DMS114 treated with DMSO at 0.1 percent for 48 hours (cell line): Measurements from ENCODE around the gene LAMA5.

Experiments
- DNase-seq: peaks from one replicate; lab custom pipeline; 2025; ENCODE audit not compliant: unreplicated experiment; lab: John Stamatoyannopoulos, UW

LAMA5 gene

GRCh38 chr20:62404112-62404665 lies 37.1 kb upstream of the LAMA5 start:
- DNase-seq: no peak

- no peak for DNase-seq
These were observed 36.2 kb upstream of the LAMA5 start for GRCh38 chr20:62403331-62403730.

DNA sequence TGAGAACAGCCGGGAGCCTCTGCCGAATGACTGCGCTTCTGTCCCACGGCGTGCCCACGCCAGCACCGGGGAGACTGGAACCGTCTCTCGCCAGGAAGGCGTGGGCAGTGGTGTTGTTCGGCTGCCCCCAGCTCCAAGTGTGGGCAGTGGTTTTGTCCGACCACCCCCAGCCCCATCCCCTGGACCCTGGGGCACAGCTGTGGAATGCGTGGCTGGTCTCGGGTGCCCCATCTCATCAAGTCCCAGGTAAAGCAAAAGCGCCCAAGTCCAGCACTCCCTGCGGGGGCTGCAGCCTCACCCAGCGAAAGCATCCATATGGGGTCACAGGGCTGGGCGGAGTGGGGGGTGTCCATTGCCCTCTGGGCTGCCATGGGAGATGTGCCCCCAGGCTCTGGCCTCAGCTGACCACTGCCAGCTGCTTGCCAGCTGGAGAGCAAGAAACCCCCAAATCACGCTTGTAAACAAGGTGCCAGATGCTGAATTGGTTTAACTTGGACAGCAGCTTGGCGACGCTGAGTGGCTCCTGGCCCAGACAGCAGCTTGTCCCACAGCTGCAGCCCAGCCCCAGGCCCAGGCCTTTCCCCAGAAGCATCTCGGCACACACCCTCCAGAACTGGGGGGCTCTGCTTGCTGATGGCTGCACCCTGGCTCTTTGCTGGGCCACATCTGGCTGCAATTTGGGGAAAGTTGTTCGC lies 35.5 kb upstream of the LAMA5 start:
- DNase-seq: no peak

GRCh38 chr20:62401331-62401779 lies 34.2 kb upstream of the LAMA5 start:
- DNase-seq: no peak

DNA sequence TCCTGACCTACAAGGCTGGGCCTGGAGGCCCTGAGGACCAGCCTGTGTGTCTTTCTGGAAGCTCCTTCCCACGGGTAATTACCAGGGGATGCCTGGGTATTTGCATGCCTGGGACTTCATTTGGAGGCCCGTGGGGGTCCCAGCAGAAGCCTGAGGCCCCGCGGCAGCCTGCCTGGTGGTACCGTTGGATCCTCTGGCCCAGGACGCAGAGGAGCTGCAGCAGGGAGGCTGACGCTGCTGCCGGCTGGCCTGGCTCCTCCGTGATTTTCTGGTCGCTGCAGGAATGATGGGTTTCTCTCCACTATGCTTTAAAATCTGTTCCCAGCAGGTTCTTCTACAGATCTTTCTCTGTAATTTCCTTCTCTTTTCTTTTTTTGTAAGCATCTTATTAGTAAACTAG lies 33.4 kb upstream of the LAMA5 start:
- DNase-seq: no peak

DNA sequence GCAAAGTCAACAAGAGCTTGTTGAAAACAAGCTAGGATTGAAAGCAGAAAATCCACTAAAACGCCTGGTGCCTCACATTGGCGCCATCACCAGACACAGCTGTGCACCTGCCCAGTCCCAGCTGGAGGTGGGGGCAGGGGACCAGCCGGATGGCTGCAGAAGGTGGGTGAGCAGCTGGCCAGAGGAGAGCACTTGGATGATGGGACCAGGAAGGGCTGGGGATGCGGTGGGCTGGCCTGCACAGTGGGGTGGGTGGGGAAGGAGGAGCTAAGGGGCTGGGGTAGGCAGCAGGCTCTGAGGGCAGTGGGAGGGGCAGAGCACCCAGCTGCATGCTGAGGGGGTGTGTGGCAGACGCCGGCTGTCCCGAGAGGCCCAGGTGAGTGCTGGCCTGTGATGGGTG lies 32.9 kb upstream of the LAMA5 start:
- DNase-seq: no peak

DNA sequence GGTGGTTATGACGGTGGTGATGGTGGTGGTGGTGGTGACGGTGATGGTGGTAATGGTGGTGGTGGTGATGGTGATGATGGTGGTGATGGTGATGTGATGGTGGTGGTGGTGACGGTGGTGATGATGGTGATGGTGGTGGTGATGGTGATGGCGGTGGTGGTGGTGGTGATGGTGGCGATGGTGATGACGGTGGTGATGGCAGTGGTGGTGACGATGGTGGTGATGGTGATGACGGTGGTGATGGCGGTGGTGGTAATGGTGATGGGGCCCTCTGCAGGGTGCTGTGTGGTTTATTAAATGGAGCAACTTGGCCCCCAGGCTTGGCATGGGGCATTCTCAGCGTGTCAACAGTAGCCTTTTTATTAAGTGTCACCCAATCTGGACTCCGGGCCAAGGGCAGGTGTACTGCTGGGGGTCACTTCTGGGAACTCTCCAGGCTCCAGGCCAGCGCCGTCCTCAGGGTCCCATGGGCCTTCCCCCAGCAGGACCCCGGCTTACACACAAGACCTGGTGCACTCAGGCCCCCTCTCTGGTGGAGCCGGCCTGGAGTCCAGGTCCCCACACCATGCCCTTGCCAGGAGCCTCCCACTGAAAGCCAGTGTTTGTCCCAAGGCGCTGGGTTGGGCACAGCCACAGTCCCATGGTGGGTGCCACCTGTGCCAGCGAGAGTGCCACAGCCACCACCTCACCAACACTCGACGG lies 31.2 kb upstream of the LAMA5 start:
- DNase-seq: no peak

DNA sequence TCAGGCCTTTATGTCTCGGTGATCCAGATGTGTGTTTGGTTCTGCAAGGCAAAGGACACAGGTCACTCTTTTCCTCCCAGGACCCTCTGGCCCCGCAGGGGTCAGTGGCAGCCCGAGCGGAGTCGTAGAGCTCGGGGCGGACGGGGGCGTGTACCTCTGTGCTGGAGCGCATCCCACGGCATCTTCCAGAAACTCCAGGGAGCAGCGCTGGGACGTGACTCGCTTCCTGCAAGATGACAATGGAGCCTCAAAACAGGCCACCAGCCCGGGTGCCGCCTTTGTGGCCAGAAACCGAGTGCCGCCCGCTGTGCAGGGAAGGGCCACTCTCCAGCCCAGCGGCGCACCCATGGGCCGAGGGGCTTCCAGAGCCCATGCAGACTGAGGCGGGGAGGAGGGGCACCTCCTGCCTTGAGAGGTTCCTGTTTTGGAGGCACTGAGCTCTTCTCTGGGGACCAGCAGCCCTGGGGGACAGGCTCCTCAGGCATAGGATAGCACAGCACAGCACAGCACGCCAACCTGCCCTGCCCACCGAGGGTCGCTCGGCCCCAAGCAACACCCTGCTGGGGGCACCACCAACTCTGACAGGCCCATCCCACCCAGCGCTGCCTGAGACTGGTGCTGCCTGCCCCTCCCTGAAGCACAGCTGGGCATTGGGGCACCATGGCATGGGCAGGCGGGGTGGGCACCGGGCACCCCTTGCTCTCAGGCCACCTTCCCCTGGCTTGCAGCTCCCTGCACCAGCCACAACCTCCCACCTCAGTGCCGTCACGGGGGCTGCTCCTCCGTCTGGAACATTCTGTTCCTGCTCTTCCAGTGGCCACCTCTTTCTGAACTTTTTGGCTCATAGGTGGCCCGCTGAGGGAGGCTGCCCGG lies 29.5 kb upstream of the LAMA5 start:
- DNase-seq: no peak

DNA sequence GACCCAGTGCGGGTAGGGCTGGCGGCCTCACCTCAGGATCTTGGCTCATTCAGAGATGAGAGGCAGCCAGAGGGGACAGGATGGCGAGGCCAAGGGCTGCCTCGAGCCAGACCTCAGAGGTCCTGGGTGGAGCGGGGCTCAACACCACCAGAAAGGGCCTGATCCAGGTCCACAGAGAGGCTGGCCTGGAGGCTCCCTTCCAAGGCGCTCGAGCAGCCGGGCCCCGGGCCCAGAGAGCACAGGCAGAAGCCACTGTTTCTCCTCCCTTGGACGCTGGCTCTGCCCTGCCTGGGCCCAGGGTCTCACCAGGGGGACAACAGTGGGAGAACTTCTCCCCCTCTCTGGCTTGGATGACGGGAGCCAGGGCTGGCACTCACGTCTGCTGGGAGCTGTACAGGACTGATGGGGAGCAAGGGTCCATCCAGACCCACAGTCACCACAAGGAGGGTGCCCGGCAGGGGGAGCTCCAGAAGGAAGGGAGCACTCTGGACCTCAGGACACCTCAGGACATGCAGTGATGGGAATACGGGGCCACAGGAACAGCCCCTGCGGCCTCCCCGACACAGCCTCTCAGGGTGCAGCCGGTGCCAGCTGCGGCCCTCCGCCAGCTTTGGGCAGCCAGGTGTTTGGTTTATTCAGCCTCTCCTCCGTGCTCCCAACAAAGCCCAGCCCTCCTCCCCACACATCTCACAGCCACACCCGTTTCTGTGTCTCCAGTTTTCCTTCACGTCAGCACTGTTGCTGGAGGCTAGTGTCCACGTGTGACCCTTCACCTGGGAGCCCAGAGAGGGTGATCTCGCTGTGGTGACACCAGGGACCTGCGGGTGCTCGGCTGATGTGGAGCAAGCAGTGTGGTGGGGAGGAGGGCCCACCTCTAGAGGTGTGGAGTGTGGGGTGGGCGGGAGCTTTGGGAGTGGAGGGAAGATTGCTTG lies 28.5 kb upstream of the LAMA5 start:
- DNase-seq: no peak

GRCh38 chr20:62394248-62395245 lies 27.4 kb upstream of the LAMA5 start:
- DNase-seq: no peak

- no peak for DNase-seq
These were observed 26.7 kb upstream of the LAMA5 start for GRCh38 chr20:62393830-62394229.

GRCh38 chr20:62393335-62393665 lies 26.2 kb upstream of the LAMA5 start:
- no peak for DNase-seq

- no peak for DNase-seq
These were observed 25.7 kb upstream of the LAMA5 start for GRCh38 chr20:62392621-62393334.

DNA sequence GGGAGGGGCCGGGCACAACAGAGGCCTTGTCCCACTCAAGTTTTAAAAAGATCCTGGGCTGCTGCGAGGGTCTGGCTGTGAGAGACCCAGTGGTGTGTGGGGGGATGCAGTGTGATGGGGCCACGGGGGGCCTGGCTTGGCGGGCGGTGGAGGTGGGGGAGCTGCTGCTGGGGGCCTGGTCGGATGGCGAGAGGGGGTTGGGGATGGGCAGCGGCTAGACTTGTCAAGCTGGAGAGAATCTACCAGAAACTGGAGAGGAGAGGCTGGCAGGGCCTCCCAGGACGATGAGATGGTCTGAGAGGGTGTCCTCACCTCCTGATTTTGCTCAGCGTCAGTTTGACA lies 24.9 kb upstream of the LAMA5 start:
- no peak for DNase-seq

DNA sequence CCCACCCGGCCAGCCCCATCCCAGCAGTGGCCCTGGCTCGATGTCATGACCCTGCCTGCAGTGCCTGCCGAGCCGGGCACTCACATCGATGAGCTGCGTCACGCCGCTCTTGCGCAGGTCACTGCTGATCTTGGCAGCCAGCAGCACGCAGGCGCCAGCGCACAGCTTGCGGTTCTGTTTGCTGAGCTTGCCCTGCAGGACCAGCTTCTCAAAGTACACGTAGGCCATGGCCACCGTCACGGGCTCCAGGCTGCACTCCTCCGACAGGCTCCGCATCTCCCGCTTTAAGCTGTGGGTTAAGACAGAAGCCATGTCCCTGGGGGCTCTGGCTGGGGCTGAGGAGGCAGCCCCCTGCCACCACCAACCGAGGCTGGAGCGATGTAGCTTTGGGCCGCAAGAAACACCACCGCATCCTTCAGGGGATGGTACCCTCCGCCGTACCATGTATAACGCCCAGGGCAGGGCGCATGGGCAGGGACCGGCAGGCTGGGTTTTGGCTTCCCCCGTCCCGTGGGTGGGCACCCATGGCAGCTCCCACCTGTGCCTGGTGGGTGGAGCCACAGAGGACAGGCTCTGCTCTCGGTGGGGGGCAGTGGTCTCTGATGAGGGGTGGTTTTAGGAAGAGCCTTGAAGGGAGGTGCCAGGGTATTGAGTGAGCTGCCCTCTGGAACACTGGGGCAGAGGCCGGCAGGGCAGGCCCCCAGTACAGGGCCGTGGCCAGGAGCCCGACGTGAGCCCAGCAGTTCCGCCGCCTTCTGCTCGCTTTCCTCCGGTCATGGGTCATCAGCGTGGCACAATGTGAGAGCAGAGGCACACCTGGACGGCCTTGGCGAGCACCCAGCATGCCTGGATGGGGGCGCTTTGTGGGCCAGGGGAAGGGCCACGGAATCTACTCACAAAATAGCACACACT lies 24.3 kb upstream of the LAMA5 start:
- DNase-seq: no peak

- no peak for DNase-seq
These were observed 23.4 kb upstream of the LAMA5 start for GRCh38 chr20:62390317-62391164.

DNA sequence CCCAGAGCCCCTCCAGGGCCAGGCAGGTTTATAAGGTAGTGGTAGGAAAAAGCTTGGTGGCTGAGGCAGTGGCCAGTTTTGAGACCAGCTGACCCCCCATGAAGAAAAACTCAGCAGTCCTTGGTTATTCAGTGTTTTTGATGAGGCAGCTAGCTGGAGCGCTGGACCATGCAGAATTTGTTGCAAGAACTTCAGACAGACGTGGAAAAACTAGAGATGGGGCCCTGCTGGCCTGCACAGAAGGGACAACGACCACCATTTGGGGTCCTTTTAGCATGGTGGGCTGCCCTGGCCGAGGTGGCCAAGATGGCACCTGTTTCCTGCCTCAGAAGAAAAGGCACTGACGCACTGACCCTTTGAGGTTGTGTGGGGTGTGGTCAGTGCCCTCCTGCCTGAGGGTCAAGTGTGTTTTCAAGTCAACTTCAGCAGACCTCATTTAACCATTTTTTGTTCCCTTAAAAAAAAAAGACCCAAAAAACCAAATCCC lies 22.5 kb upstream of the LAMA5 start:
- no peak for DNase-seq
